ENCODE results near the gene CTAGE8.
"Not testable (repeated sequence)": the region's sequence is repeated elsewhere in the genome, so short reads cannot be mapped to it uniquely, and the experiment has no call there.

Gene CTAGE8

GRCh38 chr7:144269188-144269587 lies at the start of gene CTAGE8:
Gene CTAGE8 (minus strand): TSS chr7:144269288. CDS start chr7:144269250, 38 bp downstream.
- not testable (repeated sequence) for H3K4me1 ChIP-seq (ENCODE audit: control insufficient read depth in 5 of 5, insufficient read depth in 5 of 5, low read length in 5 of 5); H3K36me3 ChIP-seq (ENCODE audit: control insufficient read depth in 5 of 5, insufficient read depth in 5 of 5, low read length in 5 of 5); H3K9me3 ChIP-seq (ENCODE audit: control insufficient read depth in 5 of 5, low read length in 5 of 5); H3K27me3 ChIP-seq (ENCODE audit: control insufficient read depth in 5 of 5, insufficient read depth in 4 of 5, low read length in 5 of 5); H3K27ac ChIP-seq (ENCODE audit: low read depth, low read length); H3K4me3 ChIP-seq (ENCODE audit: low read depth in 1 of 5, low read length in 5 of 5); H3K9ac ChIP-seq (ENCODE audit: low read length in 5 of 5)

GRCh38 chr7:144317537-144317936 lies 48.4 kb upstream of the CTAGE8 start:
- H3K36me3 ChIP-seq (ENCODE audit: control insufficient read depth in 5 of 5, insufficient read depth in 5 of 5, low read length in 5 of 5); H3K9ac ChIP-seq (ENCODE audit: low read length in 5 of 5); H3K27ac ChIP-seq (ENCODE audit: low read depth, low read length); H3K27me3 ChIP-seq (ENCODE audit: control insufficient read depth in 5 of 5, insufficient read depth in 4 of 5, low read length in 5 of 5); H3K4me3 ChIP-seq (ENCODE audit: low read depth in 1 of 5, low read length in 5 of 5); H3K4me1 ChIP-seq (ENCODE audit: control insufficient read depth in 5 of 5, insufficient read depth in 5 of 5, low read length in 5 of 5); H3K9me3 ChIP-seq (ENCODE audit: control insufficient read depth in 5 of 5, low read length in 5 of 5): not testable (repeated sequence)

- H3K27me3 ChIP-seq (ENCODE audit: control insufficient read depth in 5 of 5, insufficient read depth in 4 of 5, low read length in 5 of 5) = not testable (repeated sequence)
These were observed 42.9 kb upstream of the CTAGE8 start, which contains the start of gene OR2A1 for GRCh38 chr7:144311872-144312469. Gene OR2A1 (plus strand): TSS chr7:144312419. CDS start chr7:144318125, 5,706 bp downstream.

GRCh38 chr7:144311218-144311617 lies 42.1 kb upstream of the CTAGE8 start:
- H3K36me3 ChIP-seq (ENCODE audit: control insufficient read depth in 5 of 5, insufficient read depth in 5 of 5, low read length in 5 of 5); H3K4me3 ChIP-seq (ENCODE audit: low read depth in 1 of 5, low read length in 5 of 5); H3K27me3 ChIP-seq (ENCODE audit: control insufficient read depth in 5 of 5, insufficient read depth in 4 of 5, low read length in 5 of 5); H3K9ac ChIP-seq (ENCODE audit: low read length in 5 of 5); H3K9me3 ChIP-seq (ENCODE audit: control insufficient read depth in 5 of 5, low read length in 5 of 5); H3K4me1 ChIP-seq (ENCODE audit: control insufficient read depth in 5 of 5, insufficient read depth in 5 of 5, low read length in 5 of 5); H3K27ac ChIP-seq (ENCODE audit: low read depth, low read length): not testable (repeated sequence)

More at GRCh38 chr7:144311872-144312469, 42.9 kb upstream of the CTAGE8 start, which contains the start of gene OR2A1:
- H3K9me3 ChIP-seq (ENCODE audit: control insufficient read depth in 5 of 5, low read length in 5 of 5); H3K4me1 ChIP-seq (ENCODE audit: control insufficient read depth in 5 of 5, insufficient read depth in 5 of 5, low read length in 5 of 5); H3K27ac ChIP-seq (ENCODE audit: low read depth, low read length); H3K4me3 ChIP-seq (ENCODE audit: low read depth in 1 of 5, low read length in 5 of 5); H3K9ac ChIP-seq (ENCODE audit: low read length in 5 of 5); H3K36me3 ChIP-seq (ENCODE audit: control insufficient read depth in 5 of 5, insufficient read depth in 5 of 5, low read length in 5 of 5): not testable (repeated sequence)

- H3K27me3 ChIP-seq (ENCODE audit: control insufficient read depth in 5 of 5, insufficient read depth in 4 of 5, low read length in 5 of 5); H3K4me3 ChIP-seq (ENCODE audit: low read depth in 1 of 5, low read length in 5 of 5): not testable (repeated sequence)
These were observed 40.6 kb upstream of the CTAGE8 start for GRCh38 chr7:144309702-144310101.

GRCh38 chr7:144305156-144305555 lies 36.1 kb upstream of the CTAGE8 start:
- H3K27ac ChIP-seq (ENCODE audit: low read depth, low read length) = not testable (repeated sequence)

More at GRCh38 chr7:144309702-144310101, 40.6 kb upstream of the CTAGE8 start:
- not testable (repeated sequence) for H3K9me3 ChIP-seq (ENCODE audit: control insufficient read depth in 5 of 5, low read length in 5 of 5); H3K9ac ChIP-seq (ENCODE audit: low read length in 5 of 5); H3K4me1 ChIP-seq (ENCODE audit: control insufficient read depth in 5 of 5, insufficient read depth in 5 of 5, low read length in 5 of 5); H3K27ac ChIP-seq (ENCODE audit: low read depth, low read length); H3K36me3 ChIP-seq (ENCODE audit: control insufficient read depth in 5 of 5, insufficient read depth in 5 of 5, low read length in 5 of 5)

GRCh38 chr7:144303607-144304006 lies 34.5 kb upstream of the CTAGE8 start:
- not testable (repeated sequence) for H3K4me1 ChIP-seq (ENCODE audit: control insufficient read depth in 5 of 5, insufficient read depth in 5 of 5, low read length in 5 of 5); H3K27ac ChIP-seq (ENCODE audit: low read depth, low read length); H3K27me3 ChIP-seq (ENCODE audit: control insufficient read depth in 5 of 5, insufficient read depth in 4 of 5, low read length in 5 of 5); H3K9ac ChIP-seq (ENCODE audit: low read length in 5 of 5); H3K36me3 ChIP-seq (ENCODE audit: control insufficient read depth in 5 of 5, insufficient read depth in 5 of 5, low read length in 5 of 5); H3K4me3 ChIP-seq (ENCODE audit: low read depth in 1 of 5, low read length in 5 of 5); H3K9me3 ChIP-seq (ENCODE audit: control insufficient read depth in 5 of 5, low read length in 5 of 5)

More at GRCh38 chr7:144305156-144305555, 36.1 kb upstream of the CTAGE8 start:
- not testable (repeated sequence) for H3K27me3 ChIP-seq (ENCODE audit: control insufficient read depth in 5 of 5, insufficient read depth in 4 of 5, low read length in 5 of 5); H3K4me3 ChIP-seq (ENCODE audit: low read depth in 1 of 5, low read length in 5 of 5); H3K4me1 ChIP-seq (ENCODE audit: control insufficient read depth in 5 of 5, insufficient read depth in 5 of 5, low read length in 5 of 5); H3K9ac ChIP-seq (ENCODE audit: low read length in 5 of 5); H3K36me3 ChIP-seq (ENCODE audit: control insufficient read depth in 5 of 5, insufficient read depth in 5 of 5, low read length in 5 of 5); H3K9me3 ChIP-seq (ENCODE audit: control insufficient read depth in 5 of 5, low read length in 5 of 5)

GRCh38 chr7:144302578-144303303 lies 33.7 kb upstream of the CTAGE8 start:
- not testable (repeated sequence) for H3K36me3 ChIP-seq (ENCODE audit: control insufficient read depth in 5 of 5, insufficient read depth in 5 of 5, low read length in 5 of 5); H3K9me3 ChIP-seq (ENCODE audit: control insufficient read depth in 5 of 5, low read length in 5 of 5); H3K27ac ChIP-seq (ENCODE audit: low read depth, low read length); H3K27me3 ChIP-seq (ENCODE audit: control insufficient read depth in 5 of 5, insufficient read depth in 4 of 5, low read length in 5 of 5); H3K4me3 ChIP-seq (ENCODE audit: low read depth in 1 of 5, low read length in 5 of 5); H3K9ac ChIP-seq (ENCODE audit: low read length in 5 of 5); H3K4me1 ChIP-seq (ENCODE audit: control insufficient read depth in 5 of 5, insufficient read depth in 5 of 5, low read length in 5 of 5)

- not testable (repeated sequence) for H3K27ac ChIP-seq (ENCODE audit: low read depth, low read length); H3K27me3 ChIP-seq (ENCODE audit: control insufficient read depth in 5 of 5, insufficient read depth in 4 of 5, low read length in 5 of 5); H3K9me3 ChIP-seq (ENCODE audit: control insufficient read depth in 5 of 5, low read length in 5 of 5); H3K4me3 ChIP-seq (ENCODE audit: low read depth in 1 of 5, low read length in 5 of 5); H3K4me1 ChIP-seq (ENCODE audit: control insufficient read depth in 5 of 5, insufficient read depth in 5 of 5, low read length in 5 of 5); H3K9ac ChIP-seq (ENCODE audit: low read length in 5 of 5); H3K36me3 ChIP-seq (ENCODE audit: control insufficient read depth in 5 of 5, insufficient read depth in 5 of 5, low read length in 5 of 5)
These were observed 24.9 kb upstream of the CTAGE8 start for GRCh38 chr7:144293794-144294499.

- H3K9me3 ChIP-seq (ENCODE audit: control insufficient read depth in 5 of 5, low read length in 5 of 5); H3K4me1 ChIP-seq (ENCODE audit: control insufficient read depth in 5 of 5, insufficient read depth in 5 of 5, low read length in 5 of 5); H3K9ac ChIP-seq (ENCODE audit: low read length in 5 of 5); H3K27ac ChIP-seq (ENCODE audit: low read depth, low read length); H3K4me3 ChIP-seq (ENCODE audit: low read depth in 1 of 5, low read length in 5 of 5); H3K27me3 ChIP-seq (ENCODE audit: control insufficient read depth in 5 of 5, insufficient read depth in 4 of 5, low read length in 5 of 5); H3K36me3 ChIP-seq (ENCODE audit: control insufficient read depth in 5 of 5, insufficient read depth in 5 of 5, low read length in 5 of 5): not testable (repeated sequence)
These were observed 23.5 kb upstream of the CTAGE8 start for GRCh38 chr7:144292384-144293161.

Data from subcutaneous abdominal adipose tissue (tissue), 5 donors.